Measurements from ENCODE around the gene ITPKB. TPM values are rescaled to one million over a fixed set of nuclear protein-coding genes. Genes with fewer than 3 reads are reported as not detected.

ITPKB gene
- total RNA-seq, 2 donors from 2014 or later, result 22.4 to 28.3 TPM

DNA sequence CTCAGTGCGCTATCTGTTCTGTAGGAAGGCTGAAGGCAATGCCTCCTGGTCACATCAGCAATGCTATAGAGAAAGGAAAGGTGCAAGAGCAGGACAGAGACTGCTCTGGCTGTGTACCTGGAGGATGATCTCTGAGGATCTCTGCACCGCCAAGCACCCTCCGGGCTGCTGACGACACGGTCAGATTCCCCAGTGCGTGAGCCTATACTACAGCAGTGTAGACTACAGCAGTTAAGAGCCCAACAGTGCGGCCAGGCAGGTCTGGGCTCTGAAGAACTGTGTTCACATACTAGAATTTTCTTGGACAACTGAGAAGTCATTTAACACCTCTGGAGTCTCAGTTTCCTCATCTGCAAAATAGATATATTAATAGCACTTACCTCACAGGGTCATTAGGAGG, 39.9 kb downstream of the ITPKB start:
- Mint-ChIP-seq H3K4me3 (no peak overlapping the region), H3K9me3 (no peaks in the 10 kb centered on the region), H3K4me1 (peaks cover 17% of the 10 kb centered on the region), H3K36me3 (ENCODE audit: low read depth) (peaks cover 21% of the 10 kb centered on the region), H3K27ac (no peak overlapping the region), H3K27me3 (ENCODE audit: insufficient read depth) (no peaks in the 10 kb centered on the region)
- no peak for DNase-seq
- H3K4me1 ChIP-seq (ENCODE audit: control insufficient read depth, insufficient read depth, low read length), result peaks cover 6% of the 10 kb centered on the region
- no peak overlapping the region for H3K27ac ChIP-seq (ENCODE audit: low read depth, low read length)
- no peaks in the 10 kb centered on the region for H3K27me3 ChIP-seq (ENCODE audit: control insufficient read depth, insufficient read depth, low read length, poor library complexity, severe bottlenecking)
- H3K4me3 ChIP-seq (ENCODE audit: low read length), result no peak overlapping the region
- no peak overlapping the region for H3K9ac ChIP-seq (ENCODE audit: extremely low read depth, low read length, poor library complexity, severe bottlenecking)
- H3K9me3 ChIP-seq (ENCODE audit: control insufficient read depth, low read length), result no peaks in the 10 kb centered on the region
- WGBS, 2 experiments (ENCODE audit: insufficient coverage in 1 of 2, insufficient read length in 1 of 2), result 94 to 97% methylated on average over 7 of the region's 7 CpGs
- TF ChIP-seq, protein P1, sequence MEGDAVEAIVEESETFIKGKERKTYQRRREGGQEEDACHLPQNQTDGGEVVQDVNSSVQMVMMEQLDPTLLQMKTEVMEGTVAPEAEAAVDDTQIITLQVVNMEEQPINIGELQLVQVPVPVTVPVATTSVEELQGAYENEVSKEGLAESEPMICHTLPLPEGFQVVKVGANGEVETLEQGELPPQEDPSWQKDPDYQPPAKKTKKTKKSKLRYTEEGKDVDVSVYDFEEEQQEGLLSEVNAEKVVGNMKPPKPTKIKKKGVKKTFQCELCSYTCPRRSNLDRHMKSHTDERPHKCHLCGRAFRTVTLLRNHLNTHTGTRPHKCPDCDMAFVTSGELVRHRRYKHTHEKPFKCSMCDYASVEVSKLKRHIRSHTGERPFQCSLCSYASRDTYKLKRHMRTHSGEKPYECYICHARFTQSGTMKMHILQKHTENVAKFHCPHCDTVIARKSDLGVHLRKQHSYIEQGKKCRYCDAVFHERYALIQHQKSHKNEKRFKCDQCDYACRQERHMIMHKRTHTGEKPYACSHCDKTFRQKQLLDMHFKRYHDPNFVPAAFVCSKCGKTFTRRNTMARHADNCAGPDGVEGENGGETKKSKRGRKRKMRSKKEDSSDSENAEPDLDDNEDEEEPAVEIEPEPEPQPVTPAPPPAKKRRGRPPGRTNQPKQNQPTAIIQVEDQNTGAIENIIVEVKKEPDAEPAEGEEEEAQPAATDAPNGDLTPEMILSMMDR (conservative IDR thresholded peaks at IDR 0.05), result no peak
- H3K36me3 ChIP-seq (ENCODE audit: control insufficient read depth, insufficient read depth, low read length), result peaks cover 11% of the 10 kb centered on the region

DNA sequence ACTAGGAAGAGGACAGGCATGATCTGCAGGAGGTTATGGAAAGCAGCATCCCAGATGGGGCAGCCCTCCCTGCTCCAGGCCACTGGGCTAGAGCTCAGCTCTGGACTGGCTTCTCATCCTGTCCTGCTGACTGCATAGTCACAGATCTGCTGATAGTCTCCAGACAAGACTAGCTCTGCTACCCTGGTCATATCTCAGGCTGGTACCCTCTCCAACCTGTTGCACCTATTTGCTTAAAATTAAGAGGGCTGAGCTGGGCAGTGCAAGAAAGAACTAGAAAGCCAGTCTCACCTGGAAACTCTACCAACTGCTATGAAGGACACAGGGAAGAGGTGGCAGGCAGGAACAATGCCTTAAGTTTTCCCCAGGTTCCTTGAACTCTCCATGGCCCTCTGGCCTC, 40.4 kb downstream of the ITPKB start:
- H3K36me3 ChIP-seq (ENCODE audit: control insufficient read depth, insufficient read depth, low read length), result peaks cover 15% of the 10 kb centered on the region
- no peak overlapping the region for H3K27ac Mint-ChIP-seq
- no peak overlapping the region for H3K4me3 ChIP-seq (ENCODE audit: low read length)
- H3K36me3 Mint-ChIP-seq (ENCODE audit: low read depth), result peaks cover 21% of the 10 kb centered on the region
- DNase-seq, result no peak
- no peaks in the 10 kb centered on the region for H3K27me3 Mint-ChIP-seq (ENCODE audit: insufficient read depth)
- H3K9me3 Mint-ChIP-seq, result no peaks in the 10 kb centered on the region
- H3K27me3 ChIP-seq (ENCODE audit: control insufficient read depth, insufficient read depth, low read length, poor library complexity, severe bottlenecking), result no peaks in the 10 kb centered on the region
- no peak overlapping the region for H3K4me3 Mint-ChIP-seq
- H3K4me1 Mint-ChIP-seq, result peaks cover 14% of the 10 kb centered on the region
- H3K27ac ChIP-seq (ENCODE audit: low read depth, low read length), result no peak overlapping the region
- H3K9ac ChIP-seq (ENCODE audit: extremely low read depth, low read length, poor library complexity, severe bottlenecking), result no peak overlapping the region
- TF ChIP-seq, protein P1 (conservative IDR thresholded peaks at IDR 0.05), result no peak
- no peaks in the 10 kb centered on the region for H3K9me3 ChIP-seq (ENCODE audit: control insufficient read depth, low read length)
- H3K4me1 ChIP-seq (ENCODE audit: control insufficient read depth, insufficient read depth, low read length), result peaks cover 6% of the 10 kb centered on the region

DNA sequence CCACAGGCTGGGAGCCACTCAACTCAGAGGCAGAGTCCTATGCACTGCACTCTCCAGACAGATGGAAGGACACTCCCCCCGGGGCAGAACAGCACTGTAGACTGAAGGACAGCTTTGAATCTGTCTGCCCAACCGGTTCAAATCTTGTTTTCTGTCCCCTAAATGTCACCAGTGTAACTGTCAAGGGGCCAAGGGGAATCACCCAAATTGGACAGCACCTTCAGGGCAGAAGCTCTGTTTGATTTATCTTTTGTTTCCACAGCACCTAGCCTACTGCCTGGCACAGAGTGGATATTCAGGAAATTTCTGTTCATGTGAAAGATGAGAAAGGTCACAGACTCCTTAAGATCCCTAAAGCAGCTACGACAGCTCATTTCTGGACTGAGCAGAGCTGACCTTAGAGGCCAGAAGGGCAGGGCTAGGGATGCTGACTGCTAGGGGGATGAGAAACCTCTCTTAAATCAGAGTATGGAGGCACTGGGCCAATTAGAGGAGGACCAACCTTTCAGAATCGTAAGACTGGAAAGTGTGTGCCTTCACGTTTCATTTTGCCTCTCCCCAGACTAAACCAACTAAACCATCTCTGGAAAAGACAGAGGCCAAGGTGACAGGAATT, 41.0 kb downstream of the ITPKB start:
- Mint-ChIP-seq H3K4me1 (peaks cover 13% of the 10 kb centered on the region), H3K27ac (no peak overlapping the region), H3K4me3 (no peak overlapping the region), H3K27me3 (ENCODE audit: insufficient read depth) (no peaks in the 10 kb centered on the region), H3K36me3 (ENCODE audit: low read depth) (peaks cover 21% of the 10 kb centered on the region), H3K9me3 (no peaks in the 10 kb centered on the region)
- peaks cover 6% of the 10 kb centered on the region for H3K4me1 ChIP-seq (ENCODE audit: control insufficient read depth, insufficient read depth, low read length)
- no peak for DNase-seq
- no peaks in the 10 kb centered on the region for H3K9me3 ChIP-seq (ENCODE audit: control insufficient read depth, low read length)
- TF ChIP-seq, protein P1 (conservative IDR thresholded peaks at IDR 0.05), result no peak
- H3K27me3 ChIP-seq (ENCODE audit: control insufficient read depth, insufficient read depth, low read length, poor library complexity, severe bottlenecking), result no peaks in the 10 kb centered on the region
- H3K4me3 ChIP-seq (ENCODE audit: low read length), result no peak overlapping the region
- WGBS, 2 experiments (ENCODE audit: insufficient coverage in 1 of 2, insufficient read length in 1 of 2), result 84 to 85% methylated on average over 3 of the region's 5 CpGs
- H3K36me3 ChIP-seq (ENCODE audit: control insufficient read depth, insufficient read depth, low read length), result peaks cover 15% of the 10 kb centered on the region
- H3K9ac ChIP-seq (ENCODE audit: extremely low read depth, low read length, poor library complexity, severe bottlenecking), result no peak overlapping the region
- H3K27ac ChIP-seq (ENCODE audit: low read depth, low read length), result no peak overlapping the region
